GM18507 (cell line): ENCODE results near the gene ZNF519.
A peak's percentile ranks its signal among the peaks of the same experiment; 100 is the strongest.

Source experiments
- DNase-seq: peaks from one replicate; pipeline ENCODE4 v3.0.0; 2011; ENCODE audit warnings: low read depth; ENCODE audit not compliant: insufficient read length; ENCODE audit errors: extremely low spot score
- FAIRE-seq: peaks from 2 replicates; lab custom pipeline; 2011; peaks lifted over from hg19 to GRCh38; lab: Jason Lieb, UNC

The ZNF519 gene

DNA sequence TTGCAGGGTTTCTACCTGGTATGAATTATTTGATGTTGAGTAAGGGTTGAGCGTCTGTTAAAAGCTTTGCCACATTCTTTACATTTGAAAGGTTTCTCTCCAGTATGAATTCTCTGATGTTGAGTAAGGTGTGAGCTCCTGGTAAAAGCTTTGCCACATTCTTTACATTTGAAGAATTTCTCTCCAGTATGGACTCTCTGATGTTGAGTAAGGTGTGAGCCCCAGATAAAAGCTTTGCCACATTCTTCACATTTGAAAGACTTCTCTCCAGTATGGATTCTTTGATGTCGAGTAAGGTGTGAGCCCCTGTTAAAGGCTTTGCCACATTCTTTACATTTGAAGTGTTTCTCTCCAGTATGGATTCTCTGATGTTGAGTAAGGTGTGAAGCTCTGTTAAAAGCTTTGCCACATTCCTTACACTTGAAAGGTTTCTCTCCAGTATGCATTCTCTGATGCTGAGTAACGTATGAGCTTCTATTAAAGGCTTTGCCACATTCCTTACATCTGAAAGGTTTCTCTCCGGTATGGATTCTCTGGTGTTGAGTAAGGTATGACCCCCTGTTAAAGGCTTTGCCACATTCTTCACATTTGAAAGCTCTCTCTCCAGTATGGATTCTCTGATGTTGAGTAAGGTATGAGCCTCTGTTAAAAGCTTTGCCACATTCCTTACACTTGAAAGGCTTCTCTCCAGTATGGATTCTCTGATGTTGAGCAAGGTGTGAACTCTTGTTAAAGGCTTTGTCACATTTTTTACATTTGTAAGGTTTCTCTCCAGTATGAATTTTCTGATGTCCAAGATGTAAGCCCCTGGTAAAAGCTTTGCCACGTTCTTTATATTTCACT lies 27.1 kb downstream of the ZNF519 start:
- DNase-seq: no peak
- no peak for FAIRE-seq

DNA sequence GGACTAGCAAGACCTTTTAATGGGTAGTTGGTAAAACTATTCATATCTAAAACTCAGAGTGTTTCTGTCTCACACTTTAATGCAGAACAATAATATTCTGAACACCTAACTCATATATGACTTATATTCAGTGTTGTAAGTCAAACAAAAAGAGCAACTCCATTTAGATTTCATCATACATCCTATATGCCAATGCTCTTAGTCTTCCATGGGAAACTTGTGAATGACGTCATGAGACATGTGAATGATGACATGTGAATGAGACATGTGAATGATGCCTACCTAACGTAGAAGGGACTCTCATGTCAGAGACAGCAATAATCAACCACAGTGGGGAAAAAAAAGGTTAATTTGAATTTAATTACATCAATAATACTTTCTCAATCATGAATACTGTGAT lies 28.0 kb downstream of the ZNF519 start:
- FAIRE-seq (no peak), DNase-seq (no peak)

DNA sequence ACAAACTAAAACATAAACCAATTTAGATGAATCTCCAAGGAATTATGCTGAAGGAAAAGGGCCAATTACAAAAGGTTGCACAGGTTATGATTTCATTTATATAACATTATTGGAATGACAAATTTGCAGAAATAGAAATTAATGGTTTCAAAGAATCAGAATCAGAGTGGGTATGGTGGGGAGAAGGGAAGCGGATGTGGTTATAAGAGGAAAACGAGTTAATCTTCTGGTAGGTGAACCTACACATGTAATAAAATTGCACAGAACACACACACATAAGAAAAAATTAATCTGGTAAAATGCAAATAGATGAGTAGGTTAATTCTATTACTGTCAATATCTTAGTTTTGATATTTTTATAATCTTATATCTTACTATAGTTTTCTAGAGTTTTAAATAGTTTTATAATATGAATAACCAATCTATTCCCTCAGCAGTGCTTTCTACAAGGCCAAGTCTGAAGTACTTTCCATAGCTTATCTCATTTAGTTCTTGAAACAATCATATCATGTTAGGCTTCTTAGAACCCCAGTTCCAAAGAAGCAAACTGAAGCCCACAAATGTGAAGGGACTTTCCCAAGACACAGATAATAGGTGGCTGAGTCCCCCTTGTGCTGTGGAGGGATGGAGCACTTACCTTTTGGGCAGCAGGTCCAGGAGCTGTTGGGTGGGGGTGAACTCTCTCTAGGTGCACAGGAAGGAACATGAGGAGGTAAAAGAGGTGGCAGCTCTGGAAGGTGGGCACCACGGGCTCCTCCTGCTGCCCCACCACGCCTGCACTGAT lies 31.5 kb downstream of the ZNF519 start:
- no peak for DNase-seq

DNA sequence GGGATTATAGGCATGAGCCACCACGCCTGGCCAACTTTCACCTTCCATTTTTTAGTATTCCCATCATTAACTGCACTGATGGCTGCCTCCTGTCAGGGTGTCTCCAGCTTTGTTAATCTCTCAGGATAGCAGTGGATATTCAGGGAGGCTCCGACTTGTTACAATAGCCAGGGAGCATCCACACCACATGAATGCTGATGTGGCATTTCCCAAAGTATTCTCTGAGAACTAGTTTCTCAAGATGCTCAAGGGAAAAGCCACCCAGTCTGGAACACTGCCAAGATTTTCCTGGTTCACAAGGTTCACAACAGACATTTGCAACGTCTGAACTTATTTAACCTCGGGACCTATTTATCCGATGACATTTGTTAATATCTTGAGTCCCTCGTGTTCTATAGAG lies 33.8 kb downstream of the ZNF519 start:
- DNase-seq (no peak), FAIRE-seq (no peak)

More for the DNA sequence above, 31.5 kb downstream of the ZNF519 start:
- FAIRE-seq: no peak

DNA sequence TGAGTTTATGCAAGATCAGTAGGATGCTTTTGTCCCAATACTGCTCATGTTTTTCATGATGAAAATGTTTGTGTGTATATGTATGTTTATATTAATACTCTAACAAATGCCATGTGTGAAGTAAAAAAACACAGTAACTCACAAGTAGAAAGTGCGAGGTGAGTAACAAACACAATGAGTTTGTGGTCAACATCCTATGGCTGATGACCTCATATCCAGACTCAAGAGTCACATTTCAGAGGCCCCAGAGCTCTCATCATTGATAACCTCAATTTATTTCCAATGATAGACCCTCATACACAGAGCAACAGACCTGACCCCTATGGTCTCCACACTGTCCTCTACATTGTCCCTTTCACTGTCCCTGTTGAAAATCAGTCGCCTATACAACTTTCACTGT lies 34.5 kb downstream of the ZNF519 start:
- DNase-seq: no peak
- no peak for FAIRE-seq

DNA sequence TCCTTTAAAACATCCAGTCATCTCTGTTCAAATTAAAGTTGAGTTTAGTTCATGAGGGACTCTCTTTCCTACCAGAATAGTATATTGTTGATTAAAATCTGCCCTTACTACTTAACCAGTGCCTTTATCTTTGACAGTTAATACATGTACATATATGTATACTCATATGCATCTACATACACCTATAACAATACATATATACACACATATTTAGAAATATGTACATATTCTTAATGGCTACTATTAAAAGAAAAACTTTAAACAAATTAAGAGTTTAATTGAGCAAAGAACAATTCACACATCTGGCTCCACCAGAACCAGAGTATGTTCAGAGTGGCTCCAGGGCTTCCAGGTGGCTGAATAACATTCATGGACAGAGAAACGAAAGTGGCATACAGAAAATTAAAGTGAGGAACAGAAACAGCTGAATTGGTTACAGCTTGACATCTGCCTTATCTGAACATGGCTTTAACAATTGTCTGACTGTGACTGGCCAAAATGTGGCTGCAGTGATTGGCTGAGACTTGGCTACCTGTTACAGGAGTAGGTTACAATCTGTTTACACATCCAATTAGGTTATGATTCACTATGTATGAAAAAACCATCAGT lies 38.8 kb downstream of the ZNF519 start:
- FAIRE-seq (no peak), DNase-seq (no peak)

DNA sequence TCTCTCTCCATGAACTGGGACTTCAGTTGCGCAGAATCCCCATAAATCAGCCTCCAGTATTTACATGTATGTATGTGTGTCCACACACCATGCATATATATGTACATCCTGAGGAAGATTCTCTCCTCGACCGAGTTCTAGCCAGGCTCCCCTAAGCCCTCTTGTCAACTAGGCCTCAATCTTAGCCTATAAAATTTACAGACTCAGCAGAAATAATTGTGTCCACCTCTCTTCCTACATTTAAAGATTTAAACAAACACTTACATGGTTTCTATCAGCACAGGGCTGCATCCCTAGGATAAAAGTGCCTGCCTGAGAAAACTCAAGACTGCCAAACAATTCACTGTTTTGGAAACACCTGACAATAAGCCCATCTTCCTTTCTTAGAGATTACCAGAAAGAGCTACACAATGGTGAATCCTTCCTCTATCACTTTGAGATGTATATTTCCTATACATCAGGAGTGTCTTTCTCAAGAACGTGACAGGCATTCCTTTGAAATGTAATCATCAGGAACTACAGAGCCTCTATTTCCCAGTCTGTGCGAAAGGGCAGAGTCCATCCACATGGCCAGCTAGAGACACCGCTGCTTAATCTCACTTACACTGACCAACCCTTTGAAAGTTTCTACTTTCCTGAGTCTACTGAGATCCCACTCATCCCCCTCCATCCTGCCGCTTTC lies 39.5 kb downstream of the ZNF519 start:
- FAIRE-seq (no peak), DNase-seq (no peak)

DNA sequence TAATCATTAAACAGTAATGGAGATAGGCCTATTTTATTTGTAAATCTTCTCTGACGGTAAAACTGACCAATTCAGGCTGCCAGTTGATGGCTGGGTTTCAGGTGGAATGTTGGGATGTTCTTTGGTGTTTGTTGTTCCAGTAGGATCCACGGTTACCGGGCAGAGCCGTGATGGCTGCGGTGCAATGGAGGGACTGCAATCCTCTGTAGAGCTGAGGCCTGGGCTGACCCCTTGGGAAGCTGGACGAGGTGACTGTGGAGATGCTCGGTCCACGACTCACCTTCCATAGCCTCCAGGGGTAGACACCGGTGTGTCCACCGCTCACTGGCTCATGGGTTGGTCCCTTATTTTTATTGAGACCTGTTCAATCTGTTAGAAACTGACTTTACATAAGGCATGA lies 42.5 kb downstream of the ZNF519 start:
- DNase-seq: no peak
- no peak for FAIRE-seq

DNA sequence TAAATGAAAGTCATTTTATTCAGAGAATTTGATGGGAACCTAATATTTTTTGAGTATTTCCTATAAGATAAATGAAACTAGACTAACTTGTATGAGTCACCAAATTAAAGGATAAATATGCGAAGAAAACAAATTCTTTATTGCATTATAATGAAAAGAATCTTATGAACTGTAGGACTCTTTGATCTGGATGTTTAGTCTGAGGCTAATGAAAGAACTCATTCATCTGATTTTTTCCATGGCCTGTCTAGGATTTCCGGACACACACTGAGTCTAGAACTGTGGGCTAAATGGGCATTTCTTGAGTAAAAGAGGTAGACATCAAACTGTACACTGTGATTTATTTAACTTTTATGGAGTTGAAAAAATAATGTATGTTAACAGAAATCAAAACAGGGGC lies 43.0 kb downstream of the ZNF519 start:
- no peak for DNase-seq
- FAIRE-seq: no peak

DNA sequence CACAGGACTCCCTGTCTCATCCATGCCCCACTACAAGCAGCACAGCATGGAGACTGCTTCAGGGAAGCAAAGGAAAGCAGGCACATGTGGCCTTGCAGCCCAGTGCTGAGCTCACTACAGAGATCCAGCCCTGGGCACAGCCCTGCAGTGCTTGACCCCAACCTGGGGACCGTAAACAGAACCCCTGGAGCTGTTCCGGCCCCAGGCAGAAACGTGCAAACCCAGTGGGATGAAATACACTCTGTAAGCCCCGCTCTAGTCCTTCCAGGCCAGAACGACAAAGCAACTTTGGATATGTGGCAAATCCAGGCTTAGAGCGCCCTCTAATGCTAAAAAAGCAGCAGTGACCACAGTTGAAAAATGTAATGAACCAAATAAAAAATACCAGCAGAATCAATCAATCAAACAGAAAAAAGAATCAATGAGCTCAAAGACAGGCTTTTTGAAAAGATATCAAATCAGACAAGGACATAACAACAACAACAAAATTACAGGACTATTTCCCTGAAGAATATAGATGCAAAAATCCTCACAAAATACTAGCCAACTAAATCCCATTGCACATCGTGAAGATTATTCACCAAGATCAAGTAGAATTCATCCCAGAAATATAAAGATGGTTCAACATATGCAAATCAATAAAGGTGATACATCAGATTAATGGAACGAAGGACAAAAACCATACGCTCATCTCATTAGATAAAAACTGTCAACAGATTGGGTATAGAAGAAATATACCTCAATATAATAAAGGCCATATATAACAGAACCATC lies 45.6 kb downstream of the ZNF519 start:
- FAIRE-seq (peak; percentile 44), DNase-seq (no peak)

DNA sequence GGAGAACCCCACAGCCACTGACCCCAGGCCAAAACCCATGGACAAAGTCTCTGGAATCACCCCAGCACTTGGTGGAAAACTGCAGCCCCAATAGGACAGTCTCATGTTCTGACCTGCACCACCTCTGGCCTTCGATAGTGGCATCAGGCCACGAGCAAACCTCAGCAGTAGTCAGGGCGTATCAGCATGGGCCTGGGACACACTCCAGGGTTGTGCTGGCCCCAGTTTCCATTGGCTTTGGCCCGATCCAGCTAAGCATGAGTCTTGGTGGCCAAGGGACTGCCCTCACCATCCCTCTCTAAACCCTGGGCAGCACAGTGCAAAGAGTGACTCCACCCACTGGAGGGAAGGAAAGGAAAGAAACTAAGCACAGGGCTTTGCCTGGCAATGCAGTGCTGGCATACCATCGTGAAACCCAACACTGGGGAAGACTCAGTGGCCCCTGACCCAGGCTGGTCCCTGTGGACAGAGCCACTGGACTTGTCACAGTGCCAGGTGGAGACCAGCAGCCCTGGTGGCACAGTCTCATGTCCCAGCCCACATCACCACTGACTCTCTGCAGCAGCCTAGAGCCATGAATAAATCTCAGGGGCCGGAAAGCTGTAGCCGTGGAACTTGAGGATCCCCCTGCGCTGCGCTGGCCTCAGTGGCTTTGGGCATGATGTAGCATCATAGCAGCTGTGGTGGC lies 46.3 kb downstream of the ZNF519 start:
- FAIRE-seq (no peak), DNase-seq (no peak)

DNA sequence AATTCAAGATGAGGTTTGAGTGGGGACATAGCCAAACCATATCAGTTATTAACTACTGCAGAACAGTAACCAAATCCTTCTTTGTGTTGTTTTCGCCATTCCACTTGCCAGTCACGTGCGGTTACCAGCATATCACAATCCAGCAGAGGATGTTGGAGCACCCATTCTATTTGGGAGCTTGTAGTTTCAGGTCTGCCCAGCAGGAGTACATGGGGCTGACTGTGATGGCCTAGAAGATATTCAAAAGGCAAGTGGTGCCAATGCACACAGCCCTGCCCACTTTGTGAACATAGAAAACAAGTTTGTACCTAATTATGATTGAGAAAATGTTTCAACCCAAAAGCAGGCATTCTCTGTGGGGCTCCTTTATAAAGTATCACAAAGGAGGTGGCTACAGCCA lies 57.0 kb downstream of the ZNF519 start:
- FAIRE-seq (no peak), DNase-seq (no peak)

DNA sequence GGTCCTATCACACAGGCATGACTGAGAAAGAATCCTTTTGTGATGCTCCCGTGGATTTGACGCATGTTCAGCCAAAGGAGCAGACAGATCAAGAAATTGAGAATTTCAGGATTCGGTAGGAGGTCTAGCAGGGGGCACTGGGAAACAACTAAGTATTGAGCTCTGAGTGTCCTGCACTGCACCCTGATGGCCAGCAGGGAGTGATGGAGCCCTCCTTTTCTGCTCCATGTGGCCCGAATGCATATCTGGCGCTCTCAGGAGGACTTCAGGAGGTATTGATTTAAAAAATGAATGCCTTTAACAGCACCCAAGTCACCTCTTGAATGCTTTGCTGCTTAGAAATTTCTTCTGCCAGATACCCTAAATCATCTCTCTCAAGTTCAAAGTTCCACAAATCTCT lies 58.0 kb downstream of the ZNF519 start:
- FAIRE-seq: no peak
- no peak for DNase-seq

DNA sequence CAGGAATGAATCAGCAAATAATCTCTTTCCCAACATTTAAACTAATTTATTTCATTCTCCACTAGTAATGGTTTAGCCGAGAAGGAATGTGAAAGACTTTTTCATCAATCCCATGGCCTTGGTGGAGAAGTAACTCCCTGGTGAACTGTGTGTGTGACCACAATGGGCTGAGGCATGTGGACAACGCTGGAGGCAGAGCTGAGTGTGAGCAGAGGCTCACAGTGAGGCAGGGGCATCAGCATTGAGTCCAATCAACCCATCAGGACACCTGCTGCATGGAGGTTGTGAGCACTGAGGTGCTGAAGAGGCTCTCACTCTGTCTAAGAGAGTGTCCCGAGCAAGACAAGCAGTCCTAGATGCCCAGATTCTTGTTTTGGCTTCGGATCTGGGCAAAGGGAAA lies 78.6 kb downstream of the ZNF519 start:
- no peak for FAIRE-seq
- no peak for DNase-seq
